IPS-NIHi7 (cell line): ENCODE measurements around the gene TTN.
A peak's percentile ranks its signal among the peaks of the same experiment; 100 is the strongest.

Experiments used
- DNase-seq: peaks from one replicate; pipeline ENCODE4 v3.0.0; 2012; ENCODE audit warnings: mixed read lengths; ENCODE audit errors: extremely low spot score

TTN gene

GRCh38 chr2:178734518-178734917, 72.7 kb downstream of the TTN start:
- no peak for DNase-seq

GRCh38 chr2:178733975-178734374, 73.2 kb downstream of the TTN start:
- no peak for DNase-seq

- DNase-seq = no peak
Measured at GRCh38 chr2:178732913-178733312, 74.3 kb downstream of the TTN start.

- no peak for DNase-seq
Measured at GRCh38 chr2:178731300-178731699, 75.9 kb downstream of the TTN start.

- no peak for DNase-seq
Measured at GRCh38 chr2:178730049-178730448, 77.2 kb downstream of the TTN start.

- no peak for DNase-seq
Measured at GRCh38 chr2:178723786-178724346, 83.4 kb downstream of the TTN start.

GRCh38 chr2:178722296-178722695, 84.9 kb downstream of the TTN start:
- no peak for DNase-seq

GRCh38 chr2:178718988-178719387, 88.2 kb downstream of the TTN start:
- DNase-seq = no peak

GRCh38 chr2:178718283-178718682, 88.9 kb downstream of the TTN start:
- no peak for DNase-seq

GRCh38 chr2:178716394-178716793, 90.8 kb downstream of the TTN start:
- DNase-seq = no peak

GRCh38 chr2:178715366-178715765, 91.9 kb downstream of the TTN start:
- no peak for DNase-seq

GRCh38 chr2:178707476-178707875, 99.7 kb downstream of the TTN start:
- no peak for DNase-seq

- no peak for DNase-seq
Measured at GRCh38 chr2:178704876-178705275, 102.3 kb downstream of the TTN start.

- no peak for DNase-seq
Measured at GRCh38 chr2:178702361-178702760, 104.9 kb downstream of the TTN start.

- DNase-seq = peak; percentile 41
Measured at GRCh38 chr2:178700922-178701342, 106.3 kb downstream of the TTN start.

- no peak for DNase-seq
Measured at GRCh38 chr2:178700136-178700535, 107.1 kb downstream of the TTN start.

GRCh38 chr2:178692845-178693244, 114.4 kb downstream of the TTN start:
- no peak for DNase-seq

GRCh38 chr2:178689808-178690207, 117.4 kb downstream of the TTN start:
- DNase-seq = no peak

- no peak for DNase-seq
Measured at GRCh38 chr2:178683877-178684276, 123.3 kb downstream of the TTN start.

- no peak for DNase-seq
Measured at GRCh38 chr2:178681081-178681480, 126.1 kb downstream of the TTN start.

GRCh38 chr2:178679891-178680290, 127.3 kb downstream of the TTN start:
- no peak for DNase-seq

GRCh38 chr2:178677599-178677998, 129.6 kb downstream of the TTN start:
- no peak for DNase-seq

- no peak for DNase-seq
Measured at GRCh38 chr2:178676046-178676445, 131.2 kb downstream of the TTN start.

GRCh38 chr2:178674122-178674521, 133.1 kb downstream of the TTN start:
- peak; percentile 14 for DNase-seq
